Liver (tissue), 9 donors: ENCODE data around the gene ZSCAN25. TPM values are rescaled to one million over a fixed set of nuclear protein-coding genes. Genes with fewer than 3 reads are reported as not detected.

ENCODE experiments used
- DNase-seq: peaks from one replicate; pipeline ENCODE4 v3.0.0-alpha.2; 2017; ENCODE audit warnings: low spot score
- H3K27ac ChIP-seq, 2 donors: one replicate each; pipeline ENCODE4 v1.7.0; 2013; ENCODE audit warnings: inconsistent platforms in 2 of 2, low read length in 2 of 2, control low read depth in 1 of 2, low read depth in 1 of 2, mild to moderate bottlenecking in 1 of 2
- H3K27me3 ChIP-seq, 4 donors: one replicate each; pipeline versions ENCODE4 v1.6.1 to v1.7.0; 2013; ENCODE audit warnings: low read length in 3 of 4, inconsistent platforms in 1 of 4, mild to moderate bottlenecking in 1 of 4, moderate library complexity in 1 of 4; ENCODE audit not compliant: control insufficient read depth in 4 of 4, insufficient read depth in 4 of 4
- H3K36me3 ChIP-seq, 4 donors: one replicate each; pipeline versions ENCODE4 v1.6.1 to v1.7.0; 2013; ENCODE audit warnings: low read length in 3 of 4, mild to moderate bottlenecking in 3 of 4, low read depth in 1 of 4, moderate library complexity in 1 of 4; ENCODE audit not compliant: control insufficient read depth in 4 of 4, insufficient read depth in 3 of 4
- H3K4me1 ChIP-seq, 4 donors: one replicate each; pipeline versions ENCODE4 v1.6.1 to v1.7.0; 2013; ENCODE audit warnings: low read length in 3 of 4, mild to moderate bottlenecking in 3 of 4, moderate library complexity in 1 of 4; ENCODE audit not compliant: control insufficient read depth in 4 of 4, insufficient read depth in 4 of 4
- H3K4me3 ChIP-seq, 3 donors: one replicate each; pipeline versions ENCODE4 v1.6.1 to v1.7.0; 2013; ENCODE audit warnings: low read length in 3 of 3, control low read depth in 1 of 3, low read depth in 1 of 3, mild to moderate bottlenecking in 1 of 3
- H3K9ac ChIP-seq, 2 donors: one replicate each; pipeline ENCODE4 v1.7.0; 2013; ENCODE audit warnings: low read length in 2 of 2, mild to moderate bottlenecking in 2 of 2, moderate library complexity in 2 of 2, control low read depth in 1 of 2, low read depth in 1 of 2
- H3K9me3 ChIP-seq, 4 donors: one replicate each; pipeline versions ENCODE4 v1.6.1 to v1.7.0; 2013; ENCODE audit warnings: low read length in 3 of 4; ENCODE audit not compliant: control insufficient read depth in 4 of 4
- EGR1 ChIP-seq, 2 donors: IDR thresholded peaks; 2 replicates each; pipeline ENCODE4 v1.6.1; 2016 to 2018; ENCODE audit warnings: antibody characterized with exemption in 2 of 2, low read depth in 2 of 2
- FOXA1 ChIP-seq: IDR thresholded peaks from 2 replicates; pipeline ENCODE4 v1.6.1; 2016; ENCODE audit warnings: antibody characterized with exemption
- FOXA2 ChIP-seq: IDR thresholded peaks from 2 replicates; pipeline ENCODE4 v1.6.1; 2016; ENCODE audit warnings: antibody characterized with exemption
- GABPA ChIP-seq, 2 donors: IDR thresholded peaks in 1 of 2; conservative IDR thresholded peaks in 1 of 2; 2 replicates each; pipeline ENCODE4 v1.6.1; 2016; ENCODE audit warnings: antibody characterized with exemption in 2 of 2, mild to moderate bottlenecking in 1 of 2, moderate library complexity in 1 of 2
- HNF4A ChIP-seq, 2 donors: conservative IDR thresholded peaks; 2 replicates each; pipeline ENCODE4 v1.6.1; 2016; ENCODE audit warnings: antibody characterized with exemption in 2 of 2, mild to moderate bottlenecking in 2 of 2
- HNF4G ChIP-seq: IDR thresholded peaks from 2 replicates; pipeline ENCODE4 v1.6.1; 2016; ENCODE audit warnings: antibody characterized with exemption
- JUND ChIP-seq, 2 donors: IDR thresholded peaks; 2 replicates each; pipeline ENCODE4 v1.6.1; 2016; ENCODE audit warnings: antibody characterized with exemption in 2 of 2
- NR2F2 ChIP-seq: IDR thresholded peaks from 2 replicates; pipeline ENCODE4 v1.6.1; 2016; ENCODE audit warnings: antibody characterized with exemption
- RAD21 ChIP-seq, 2 donors: IDR thresholded peaks; 2 replicates each; pipeline ENCODE4 v1.6.1; 2016; ENCODE audit warnings: antibody characterized with exemption in 2 of 2, mild to moderate bottlenecking in 2 of 2
- RXRA ChIP-seq, 2 donors: IDR thresholded peaks; 2 replicates each; pipeline ENCODE4 v1.6.1; 2017 to 2018; ENCODE audit warnings: antibody characterized with exemption in 2 of 2, mild to moderate bottlenecking in 1 of 2
- SP1 ChIP-seq: IDR thresholded peaks from 2 replicates; pipeline ENCODE4 v1.6.1; 2018; ENCODE audit warnings: antibody characterized with exemption, mild to moderate bottlenecking
- TAF1 ChIP-seq: conservative IDR thresholded peaks from 2 replicates; pipeline ENCODE4 v1.6.1; 2016; ENCODE audit warnings: antibody characterized with exemption, mild to moderate bottlenecking
- YY1 ChIP-seq: IDR thresholded peaks from 2 replicates; pipeline ENCODE4 v1.6.1; 2016; ENCODE audit warnings: antibody characterized with exemption, mild to moderate bottlenecking
- WGBS: extraction: QIAGEN DNeasy Blood & Tissue Kit; methylation state at CpG from one replicate; pipeline ENCODE4 v1.1.7; 2013; 5-methylcytosine and 5-hydroxymethylcytosine counted together
- polyA plus RNA-seq, 2 donors: library from polyadenylated mRNA; stranded (reverse) in 1 of 2; unstranded in 1 of 2; fragments of 200-250 nt in 1 of 2; fragments of >200 nt in 1 of 2; fragmentation: Nextera tagmentation in 1 of 2; extraction: Ambion mirVana in 1 of 2; gene quantifications; one replicate each; pipeline versions ENCODE4 v1.2.1 to v1.2.3, GENCODE V29; 2013 to 2015
- total RNA-seq, 2 donors: library from RNA; depleted of rRNA; stranded (reverse); fragments of >200 nt; gene quantifications; one replicate each; pipeline ENCODE4 v1.2.3, GENCODE V29; 2014
- TF ChIP-seq, protein P1 (sequence below): fragments of 150-350 bp; IDR thresholded peaks from 2 replicates; pipeline ENCODE4 v1.5.1; 2017; ENCODE audit warnings: improper control_type of control experiment, low read depth, low read length; ENCODE audit not compliant: missing input control
- TF ChIP-seq, protein P2 (sequence below): IDR thresholded peaks from 2 replicates; pipeline ENCODE4 v1.6.1; 2016; ENCODE audit warnings: antibody characterized with exemption
- TF ChIP-seq, protein P3 (sequence below): IDR thresholded peaks from 2 replicates; pipeline ENCODE4 v1.6.1; 2016; ENCODE audit warnings: antibody characterized with exemption
- TF ChIP-seq, protein P4 (sequence below): IDR thresholded peaks from 2 replicates; pipeline ENCODE4 v1.6.1; 2016; ENCODE audit warnings: antibody characterized with exemption
- TF ChIP-seq, protein P5 (sequence below): IDR thresholded peaks from 2 replicates; pipeline ENCODE4 v1.6.1; 2016; ENCODE audit warnings: antibody characterized with exemption, mild to moderate bottlenecking
- donor health status: healthy.
- donor health status: healthy.
- donor health status: healthy.
- donor health status: healthy.
- donor health status: healthy.

Gene ZSCAN25
- total and polyA plus RNA-seq, 4 donors: 2.3 to 11.0 (median 5.9) TPM

DNA sequence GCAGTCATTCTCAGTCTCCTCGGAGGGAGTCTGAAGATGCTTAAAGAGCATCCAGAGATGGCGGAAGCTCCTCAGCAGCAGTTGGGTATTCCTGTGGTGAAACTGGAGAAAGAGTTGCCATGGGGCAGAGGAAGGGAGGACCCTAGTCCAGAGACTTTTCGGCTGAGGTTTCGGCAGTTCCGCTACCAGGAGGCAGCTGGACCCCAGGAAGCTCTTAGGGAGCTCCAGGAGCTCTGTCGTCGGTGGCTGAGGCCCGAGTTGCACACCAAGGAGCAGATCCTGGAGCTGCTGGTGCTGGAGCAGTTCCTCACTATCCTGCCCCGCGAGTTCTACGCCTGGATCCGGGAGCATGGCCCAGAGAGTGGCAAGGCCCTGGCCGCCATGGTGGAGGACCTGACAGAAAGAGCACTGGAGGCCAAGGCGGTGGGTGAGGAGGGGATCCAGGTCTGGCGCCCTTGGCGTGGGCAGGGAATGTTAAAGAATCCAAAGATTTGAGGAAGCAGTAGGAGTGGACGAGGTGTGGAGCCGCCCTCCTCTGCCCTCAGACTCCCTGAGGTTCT, 2.9 kb downstream of the ZSCAN25 start:
- 96% methylated on average over 18 of the region's 18 CpGs for WGBS
- H3K9me3 ChIP-seq: no peaks in the 10 kb centered on the region

DNA sequence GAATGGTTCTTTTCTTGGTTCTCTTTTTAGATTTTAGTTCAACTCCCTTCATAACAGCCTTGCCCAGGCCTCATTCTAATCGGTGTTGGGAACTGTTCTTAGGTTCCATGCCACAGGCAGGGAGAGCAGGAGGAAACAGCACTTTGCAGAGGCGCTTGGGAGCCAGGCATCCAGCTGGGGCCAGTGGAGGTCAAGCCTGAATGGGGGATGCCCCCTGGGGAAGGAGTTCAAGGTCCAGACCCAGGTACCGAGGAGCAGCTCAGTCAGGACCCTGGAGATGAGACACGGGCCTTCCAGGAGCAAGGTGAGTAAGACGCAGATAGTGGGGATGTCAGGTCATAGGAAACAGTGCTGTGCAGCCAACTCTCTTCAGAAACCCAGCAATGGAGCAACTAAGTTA, 4.5 kb downstream of the ZSCAN25 start:
- 91% methylated on average over 5 of the region's 5 CpGs for WGBS
- no peak overlapping the region for H3K27ac ChIP-seq
- H3K4me1 ChIP-seq: peaks cover 2 to 15% (median 8%) of the 10 kb centered on the region in 4 donors

More for the DNA sequence above, 2.9 kb downstream of the ZSCAN25 start:
- Histone ChIP-seq H3K27me3 (no peaks in the 10 kb centered on the region), H3K27ac (no peak overlapping the region), H3K9ac (no peak overlapping the region), H3K36me3 (peaks cover 6 to 53% (median 43%) of the 10 kb centered on the region in 4 donors), H3K4me3 (no peak overlapping the region), H3K4me1 (peaks cover 2 to 17% (median 8%) of the 10 kb centered on the region in 4 donors)
- no peak for DNase-seq
- TF ChIP-seq YY1 (no peak), RAD21 (IDR thresholded peaks at IDR 0.05) (no peak), FOXA1 (no peak)
- TF ChIP-seq, protein P1, sequence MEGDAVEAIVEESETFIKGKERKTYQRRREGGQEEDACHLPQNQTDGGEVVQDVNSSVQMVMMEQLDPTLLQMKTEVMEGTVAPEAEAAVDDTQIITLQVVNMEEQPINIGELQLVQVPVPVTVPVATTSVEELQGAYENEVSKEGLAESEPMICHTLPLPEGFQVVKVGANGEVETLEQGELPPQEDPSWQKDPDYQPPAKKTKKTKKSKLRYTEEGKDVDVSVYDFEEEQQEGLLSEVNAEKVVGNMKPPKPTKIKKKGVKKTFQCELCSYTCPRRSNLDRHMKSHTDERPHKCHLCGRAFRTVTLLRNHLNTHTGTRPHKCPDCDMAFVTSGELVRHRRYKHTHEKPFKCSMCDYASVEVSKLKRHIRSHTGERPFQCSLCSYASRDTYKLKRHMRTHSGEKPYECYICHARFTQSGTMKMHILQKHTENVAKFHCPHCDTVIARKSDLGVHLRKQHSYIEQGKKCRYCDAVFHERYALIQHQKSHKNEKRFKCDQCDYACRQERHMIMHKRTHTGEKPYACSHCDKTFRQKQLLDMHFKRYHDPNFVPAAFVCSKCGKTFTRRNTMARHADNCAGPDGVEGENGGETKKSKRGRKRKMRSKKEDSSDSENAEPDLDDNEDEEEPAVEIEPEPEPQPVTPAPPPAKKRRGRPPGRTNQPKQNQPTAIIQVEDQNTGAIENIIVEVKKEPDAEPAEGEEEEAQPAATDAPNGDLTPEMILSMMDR: no peak
- TF ChIP-seq, protein P2, sequence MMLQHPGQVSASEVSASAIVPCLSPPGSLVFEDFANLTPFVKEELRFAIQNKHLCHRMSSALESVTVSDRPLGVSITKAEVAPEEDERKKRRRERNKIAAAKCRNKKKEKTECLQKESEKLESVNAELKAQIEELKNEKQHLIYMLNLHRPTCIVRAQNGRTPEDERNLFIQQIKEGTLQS: no peak

More for the DNA sequence above, 4.5 kb downstream of the ZSCAN25 start:
- no peaks in the 10 kb centered on the region for H3K9me3 ChIP-seq
- peaks cover 8 to 69% (median 59%) of the 10 kb centered on the region in 4 donors for H3K36me3 ChIP-seq
- H3K27me3 ChIP-seq: no peaks in the 10 kb centered on the region
- TF ChIP-seq NR2F2 (no peak), RXRA (IDR thresholded peaks at IDR 0.05) (no peak), GABPA (IDR thresholded peaks at IDR 0.05 in 1 of 2, conservative IDR thresholded peaks at IDR 0.05 in 1 of 2) (no peak), HNF4A (conservative IDR thresholded peaks at IDR 0.05) (no peak), JUND (IDR thresholded peaks at IDR 0.05) (no peak), FOXA2 (no peak), RAD21 (IDR thresholded peaks at IDR 0.05) (no peak), SP1 (no peak), HNF4G (no peak), FOXA1 (no peak), EGR1 (IDR thresholded peaks at IDR 0.05; ENCODE audit: low read depth in 2 of 2) (no peak), TAF1 (no peak)
- TF ChIP-seq, protein P3, sequence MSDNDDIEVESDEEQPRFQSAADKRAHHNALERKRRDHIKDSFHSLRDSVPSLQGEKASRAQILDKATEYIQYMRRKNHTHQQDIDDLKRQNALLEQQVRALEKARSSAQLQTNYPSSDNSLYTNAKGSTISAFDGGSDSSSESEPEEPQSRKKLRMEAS: no peak
- TF ChIP-seq, protein P4, sequence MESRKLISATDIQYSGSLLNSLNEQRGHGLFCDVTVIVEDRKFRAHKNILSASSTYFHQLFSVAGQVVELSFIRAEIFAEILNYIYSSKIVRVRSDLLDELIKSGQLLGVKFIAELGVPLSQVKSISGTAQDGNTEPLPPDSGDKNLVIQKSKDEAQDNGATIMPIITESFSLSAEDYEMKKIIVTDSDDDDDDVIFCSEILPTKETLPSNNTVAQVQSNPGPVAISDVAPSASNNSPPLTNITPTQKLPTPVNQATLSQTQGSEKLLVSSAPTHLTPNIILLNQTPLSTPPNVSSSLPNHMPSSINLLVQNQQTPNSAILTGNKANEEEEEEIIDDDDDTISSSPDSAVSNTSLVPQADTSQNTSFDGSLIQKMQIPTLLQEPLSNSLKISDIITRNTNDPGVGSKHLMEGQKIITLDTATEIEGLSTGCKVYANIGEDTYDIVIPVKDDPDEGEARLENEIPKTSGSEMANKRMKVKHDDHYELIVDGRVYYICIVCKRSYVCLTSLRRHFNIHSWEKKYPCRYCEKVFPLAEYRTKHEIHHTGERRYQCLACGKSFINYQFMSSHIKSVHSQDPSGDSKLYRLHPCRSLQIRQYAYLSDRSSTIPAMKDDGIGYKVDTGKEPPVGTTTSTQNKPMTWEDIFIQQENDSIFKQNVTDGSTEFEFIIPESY: no peak
- TF ChIP-seq, protein P5, sequence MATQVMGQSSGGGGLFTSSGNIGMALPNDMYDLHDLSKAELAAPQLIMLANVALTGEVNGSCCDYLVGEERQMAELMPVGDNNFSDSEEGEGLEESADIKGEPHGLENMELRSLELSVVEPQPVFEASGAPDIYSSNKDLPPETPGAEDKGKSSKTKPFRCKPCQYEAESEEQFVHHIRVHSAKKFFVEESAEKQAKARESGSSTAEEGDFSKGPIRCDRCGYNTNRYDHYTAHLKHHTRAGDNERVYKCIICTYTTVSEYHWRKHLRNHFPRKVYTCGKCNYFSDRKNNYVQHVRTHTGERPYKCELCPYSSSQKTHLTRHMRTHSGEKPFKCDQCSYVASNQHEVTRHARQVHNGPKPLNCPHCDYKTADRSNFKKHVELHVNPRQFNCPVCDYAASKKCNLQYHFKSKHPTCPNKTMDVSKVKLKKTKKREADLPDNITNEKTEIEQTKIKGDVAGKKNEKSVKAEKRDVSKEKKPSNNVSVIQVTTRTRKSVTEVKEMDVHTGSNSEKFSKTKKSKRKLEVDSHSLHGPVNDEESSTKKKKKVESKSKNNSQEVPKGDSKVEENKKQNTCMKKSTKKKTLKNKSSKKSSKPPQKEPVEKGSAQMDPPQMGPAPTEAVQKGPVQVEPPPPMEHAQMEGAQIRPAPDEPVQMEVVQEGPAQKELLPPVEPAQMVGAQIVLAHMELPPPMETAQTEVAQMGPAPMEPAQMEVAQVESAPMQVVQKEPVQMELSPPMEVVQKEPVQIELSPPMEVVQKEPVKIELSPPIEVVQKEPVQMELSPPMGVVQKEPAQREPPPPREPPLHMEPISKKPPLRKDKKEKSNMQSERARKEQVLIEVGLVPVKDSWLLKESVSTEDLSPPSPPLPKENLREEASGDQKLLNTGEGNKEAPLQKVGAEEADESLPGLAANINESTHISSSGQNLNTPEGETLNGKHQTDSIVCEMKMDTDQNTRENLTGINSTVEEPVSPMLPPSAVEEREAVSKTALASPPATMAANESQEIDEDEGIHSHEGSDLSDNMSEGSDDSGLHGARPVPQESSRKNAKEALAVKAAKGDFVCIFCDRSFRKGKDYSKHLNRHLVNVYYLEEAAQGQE: no peak
- TF ChIP-seq, protein P2: no peak
- H3K4me3 ChIP-seq: no peak overlapping the region
- no peak overlapping the region for H3K9ac ChIP-seq
- no peak for DNase-seq
